HCT116 (cell line): Measurements from ENCODE around the gene NOTO. TPM values are rescaled to one million over a fixed set of nuclear protein-coding genes. Genes with fewer than 3 reads are reported as not detected.

Experiments used
- ATAC-seq: fragments of 200-7000 bp; cut with Tn5 transposase; 2 replicates; pipeline ENCODE4 v1.9.1; 2020; ENCODE audit warnings: mild to moderate bottlenecking, moderate library complexity
- BruUV-seq: library from RNA; stranded (reverse); fragments of 400-500 nt; replicated peaks from 2 replicates; lab custom pipeline; 2021; lab: Mats Ljungman, UMichigan
- CTCF ChIA-PET: fragments of 300-600 bp; sonication (Branson Sonifier 250); formaldehyde crosslinking; loops from one replicate; lab custom pipeline; 2021; ENCODE audit warnings: antibody characterized with exemption; lab: Charles Lee
- POLR2A ChIA-PET: fragments of 300-600, 350-600 bp; sonication (Branson Sonifier 250); formaldehyde crosslinking; loops from one replicate; lab custom pipeline; 2021; ENCODE audit warnings: antibody characterized with exemption; lab: Charles Lee
- RAD21 ChIA-PET, 2 experiments: fragments of 300-600 bp; sonication (Branson Sonifier 250); formaldehyde crosslinking; loops; one replicate each; lab custom pipeline; 2023; ENCODE audit warnings: low total read pairs in 2 of 2; ENCODE audit not compliant: uncharacterized antibody in 2 of 2, unreplicated experiment in 2 of 2, low non-redundant PET in 1 of 2; lab: Charles Lee
- DNase-seq: peaks from one replicate; pipeline ENCODE4 v3.0.0-alpha.2; 2010; ENCODE audit warnings: low read depth, low spot score
- H2AFZ ChIP-seq: fragments of 200-600 bp; shearing (Covaris generic), sonication (generic); 2 replicates; pipeline ENCODE4 v1.6.1; 2017; ENCODE audit warnings: low read depth, mixed run types, mixed read lengths, antibody characterized with exemption, low read length; ENCODE audit not compliant: poor library complexity, severe bottlenecking
- H3K27ac ChIP-seq: 2 replicates; pipeline ENCODE4 v1.5.1; 2012; ENCODE audit warnings: low read depth, low read length
- H3K27me3 ChIP-seq: fragments of 200-600 bp; sonication (generic); 2 replicates; pipeline ENCODE4 v1.6.1; 2016; ENCODE audit warnings: mixed run types, low read length, mixed read lengths; ENCODE audit not compliant: insufficient read depth
- H3K36me3 ChIP-seq, 2 experiments: fragments of 200-500 bp in 1 of 2; fragments of 200-600 bp in 1 of 2; sonication (Bioruptor generic) in 1 of 2; sonication (generic) in 1 of 2; 2 replicates each; pipeline versions ENCODE4 v1.5.1 to v1.6.1; 2014 to 2016; ENCODE audit warnings: low read length in 2 of 2, inconsistent platforms in 1 of 2, mixed read lengths in 1 of 2, mixed run types in 1 of 2; ENCODE audit not compliant: insufficient read depth in 2 of 2, control insufficient read depth in 1 of 2
- H3K4me1 ChIP-seq, 2 experiments: fragments of 200-600 bp in 1 of 2; sonication (generic) in 1 of 2; 2 replicates each; pipeline versions ENCODE4 v1.5.1 to v1.6.1; 2012 to 2017; ENCODE audit warnings: low read length in 2 of 2, inconsistent platforms in 1 of 2, mild to moderate bottlenecking in 1 of 2, mixed read lengths in 1 of 2, mixed run types in 1 of 2, moderate library complexity in 1 of 2; ENCODE audit not compliant: insufficient read depth in 2 of 2, control insufficient read depth in 1 of 2
- H3K4me2 ChIP-seq: fragments of 200-600 bp; sonication (generic); 2 replicates; pipeline ENCODE4 v1.6.1; 2017; ENCODE audit warnings: mixed run types, low read length, mixed read lengths
- H3K4me3 ChIP-seq, 2 experiments: fragments of 200-600 bp in 1 of 2; sonication (generic) in 1 of 2; replicated peaks in 1 of 2; 2 replicates each; pipeline ENCODE4 v1.5.1; 2011 to 2016; ENCODE audit warnings: low read length in 2 of 2, control low read depth in 1 of 2, low read depth in 1 of 2, mild to moderate bottlenecking in 1 of 2, mixed read lengths in 1 of 2, mixed run types in 1 of 2
- H3K79me2 ChIP-seq: fragments of 200-600 bp; sonication (generic); 2 replicates; pipeline ENCODE4 v1.6.1; 2017; ENCODE audit warnings: mild to moderate bottlenecking, mixed run types, low read length, moderate library complexity, mixed read lengths; ENCODE audit not compliant: insufficient read depth
- H3K9ac ChIP-seq: fragments of 200-600 bp; sonication (generic); 2 replicates; pipeline ENCODE4 v1.6.1; 2016; ENCODE audit warnings: low read length, mixed read lengths
- H3K9me2 ChIP-seq: fragments of 200-600 bp; sonication (generic), shearing (Covaris generic); 2 replicates; pipeline ENCODE4 v1.6.1; 2017; ENCODE audit warnings: mixed run types, mild to moderate bottlenecking, moderate library complexity; ENCODE audit not compliant: insufficient read depth
- H3K9me3 ChIP-seq, 2 experiments: fragments of 200-500 bp in 1 of 2; fragments of 200-600 bp in 1 of 2; sonication (Bioruptor generic) in 1 of 2; sonication (generic) in 1 of 2; 2 replicates each; pipeline ENCODE4 v1.6.1; 2014 to 2017; ENCODE audit warnings: low read length in 2 of 2, mixed read lengths in 2 of 2, inconsistent platforms in 1 of 2, low read depth in 1 of 2, mild to moderate bottlenecking in 1 of 2, mixed run types in 1 of 2, moderate library complexity in 1 of 2; ENCODE audit not compliant: control insufficient read depth in 1 of 2, insufficient read depth in 1 of 2
- H4K20me1 ChIP-seq: fragments of 200-600 bp; sonication (generic), shearing (Covaris generic); 2 replicates; pipeline ENCODE4 v1.6.1; 2017; ENCODE audit warnings: mixed run types, mild to moderate bottlenecking, moderate library complexity; ENCODE audit not compliant: insufficient read depth
- ATF3 ChIP-seq: IDR thresholded peaks from 2 replicates; pipeline ENCODE4 v1.6.1; 2012
- CBX3 ChIP-seq: IDR thresholded peaks from 2 replicates; pipeline ENCODE4 v1.6.1; 2012; ENCODE audit warnings: low read depth
- CEBPB ChIP-seq: IDR thresholded peaks from 2 replicates; pipeline ENCODE4 v1.6.1; 2012; ENCODE audit warnings: low read depth
- CTCF ChIP-seq, 3 experiments: fragments of 200-600 bp in 1 of 3; sonication (generic) in 1 of 3; IDR thresholded peaks in 2 of 3; conservative IDR thresholded peaks in 1 of 3; 2 replicates each; pipeline ENCODE4 v1.5.1; 2012 to 2017; ENCODE audit warnings: low read depth in 2 of 3, low read length in 2 of 3, antibody characterized with exemption in 1 of 3, borderline replicate concordance in 1 of 3, control low read depth in 1 of 3, mild to moderate bottlenecking in 1 of 3, mixed read lengths in 1 of 3, mixed run types in 1 of 3, moderate library complexity in 1 of 3; ENCODE audit not compliant: insufficient read depth in 1 of 3
- EGR1 ChIP-seq: IDR thresholded peaks from 2 replicates; pipeline ENCODE4 v1.6.1; 2012; ENCODE audit warnings: low read depth
- EZH2 ChIP-seq: fragments of 200-600 bp; sonication (generic); IDR thresholded peaks from 2 replicates; pipeline ENCODE4 v1.6.1; 2017; ENCODE audit warnings: antibody characterized with exemption, mixed run types
- FOSL1 ChIP-seq: IDR thresholded peaks from 2 replicates; pipeline ENCODE4 v1.6.1; 2012; ENCODE audit warnings: low read depth
- JUND ChIP-seq: IDR thresholded peaks from 2 replicates; pipeline ENCODE4 v1.6.1; 2012
- MAX ChIP-seq: IDR thresholded peaks from 2 replicates; pipeline ENCODE4 v1.6.1; 2012
- POLR2A ChIP-seq: IDR thresholded peaks from 2 replicates; pipeline ENCODE4 v1.7.0; 2011; ENCODE audit warnings: borderline replicate concordance; ENCODE audit not compliant: insufficient read depth, insufficient read length; ENCODE audit errors: extremely low read depth
- POLR2AphosphoS5 ChIP-seq: IDR thresholded peaks from 2 replicates; pipeline ENCODE4 v1.6.1; 2011; ENCODE audit warnings: mild to moderate bottlenecking, low read depth, low read length, moderate library complexity
- RAD21 ChIP-seq: IDR thresholded peaks from 2 replicates; pipeline ENCODE4 v1.6.1; 2012; ENCODE audit warnings: low read depth, mild to moderate bottlenecking
- REST ChIP-seq: IDR thresholded peaks from 2 replicates; pipeline ENCODE4 v1.6.1; 2012; ENCODE audit warnings: low read depth
- SIN3A ChIP-seq: IDR thresholded peaks from 2 replicates; pipeline ENCODE4 v1.6.1; 2012; ENCODE audit warnings: low read depth
- SRF ChIP-seq: IDR thresholded peaks from 2 replicates; pipeline ENCODE4 v1.6.1; 2012; ENCODE audit warnings: low read depth
- TCF7L2 ChIP-seq: IDR thresholded peaks from 2 replicates; pipeline ENCODE4 v1.7.0; 2011; ENCODE audit warnings: borderline replicate concordance, inconsistent platforms; ENCODE audit not compliant: insufficient read depth, insufficient read length; ENCODE audit errors: extremely low read depth
- YY1 ChIP-seq: IDR thresholded peaks from 2 replicates; pipeline ENCODE4 v1.6.1; 2011; ENCODE audit warnings: low read length, low read depth, moderate library complexity, mild to moderate bottlenecking; ENCODE audit not compliant: insufficient replicate concordance; ENCODE audit errors: extremely low read depth
- ZBTB33 ChIP-seq: IDR thresholded peaks from 2 replicates; pipeline ENCODE4 v1.6.1; 2011; ENCODE audit warnings: mild to moderate bottlenecking, low read length, moderate library complexity; ENCODE audit not compliant: insufficient replicate concordance; ENCODE audit errors: extremely low read depth
- ZFX ChIP-seq: fragments of 450-650 bp; IDR thresholded peaks from 2 replicates; pipeline ENCODE4 v1.6.1; 2017
- ZNF274 ChIP-seq: fragments of 200-500 bp; sonication (Bioruptor generic); IDR thresholded peaks from 2 replicates; pipeline ENCODE4 v1.6.1; 2014; ENCODE audit warnings: mild to moderate bottlenecking, low read depth, low read length, inconsistent platforms
- intact Hi-C: fragments of 100-400 bp; cut with micrococcal nuclease; formaldehyde crosslinking; loops from 2 replicates; pipeline ENCODE4 v1.10.0; 2022
- total RNA-seq: library from RNA; stranded (reverse); gene quantifications from one replicate; pipeline ENCODE4 v1.2.1, GENCODE V29; 2021; ENCODE audit not compliant: unreplicated experiment

Gene NOTO
- total RNA-seq, 1 experiment from 2014 or later = not detected

GRCh38 chr2:73210696-73211095 lies 8.3 kb downstream of the NOTO start:
- DNase-seq (no peak), ATAC-seq (no peak)
- no TSS peak for BruUV-seq
- no peaks in the 10 kb centered on the region for H3K27me3 ChIP-seq
- TF ChIP-seq FOSL1 (no peak), JUND (no peak), YY1 (no peak), ZBTB33 (no peak), ATF3 (no peak), SRF (no peak), POLR2AphosphoS5 (no peak), SIN3A (no peak), EGR1 (no peak), EZH2 (no peak), CEBPB (no peak), ZNF274 (no peak), POLR2A (no peak), CTCF (IDR thresholded peaks at IDR 0.05 in 2 of 3, conservative IDR thresholded peaks at IDR 0.05 in 1 of 3; ENCODE audit: borderline replicate concordance in 1 of 3, insufficient read depth in 1 of 3, low read depth in 2 of 3, low read length in 2 of 3) (no peak), RAD21 (no peak), MAX (no peak), TCF7L2 (no peak), CBX3 (no peak), REST (no peak), ZFX (no peak)
- intact Hi-C loops = no loop called here
- H3K4me3 ChIP-seq = no peak overlapping the region
- no peak overlapping the region for H3K4me2 ChIP-seq
- no peak overlapping the region for H3K27ac ChIP-seq
- H2AFZ ChIP-seq = no peak overlapping the region
- H3K79me2 ChIP-seq = peaks cover 15% of the 10 kb centered on the region
- H4K20me1 ChIP-seq = no peaks in the 10 kb centered on the region
- H3K4me1 ChIP-seq = peaks cover 3 to 29% of the 10 kb centered on the region in 2 experiments; a peak in 3 of 4 replicates
- H3K9ac ChIP-seq = no peak overlapping the region
- no peaks in the 10 kb centered on the region for H3K36me3 ChIP-seq
- no peaks in the 10 kb centered on the region for H3K9me2 ChIP-seq
- H3K9me3 ChIP-seq = no peaks in the 10 kb centered on the region
- POLR2A ChIA-PET = no interaction called here
- RAD21 ChIA-PET = no interaction called here
- CTCF ChIA-PET = no interaction called here
